Cardiac septum (tissue), 1 donor: Measurements from ENCODE around the gene ANKRD44. TPM values are rescaled to one million over a fixed set of nuclear protein-coding genes. Genes with fewer than 3 reads are reported as not detected.

Experiments
- DNase-seq: peaks from one replicate; pipeline ENCODE4 v3.0.0-alpha.2; 2020; ENCODE audit warnings: low spot score
- intact Hi-C: fragments of 100-400 bp; cut with DNase I; formaldehyde crosslinking; loops from one replicate; pipeline ENCODE4 v1.14.0; 2022
- total RNA-seq: library from RNA; stranded (reverse); fragmentation: NEBNext Ultra II Directional; extraction: Animal tissue kit (Norgen Biotek cat#: 25700); gene quantifications from one replicate; pipeline ENCODE4 v1.2.1, GENCODE V29; 2021
- donor health status: DM: no; HTN: no; CAD: no.

Gene ANKRD44
- total RNA-seq, 1 donor from 2014 or later, result 6.4 TPM

GRCh38 chr2:197167608-197168314, 142.8 kb downstream of the ANKRD44 start:
- no peak for DNase-seq
- intact Hi-C loops, result loop anchor here (10.0 kb wide), 1 partner anchor 53 kb away; no protein-coding TSS in a partner anchor

GRCh38 chr2:197165020-197165419, 145.6 kb downstream of the ANKRD44 start:
- intact Hi-C loops, result loop anchor here (10.0 kb wide), 1 partner anchor 50 kb away; no protein-coding TSS in a partner anchor
- no peak for DNase-seq

- no peak for DNase-seq
Observed at GRCh38 chr2:197164141-197164754, 146.3 kb downstream of the ANKRD44 start.

DNA sequence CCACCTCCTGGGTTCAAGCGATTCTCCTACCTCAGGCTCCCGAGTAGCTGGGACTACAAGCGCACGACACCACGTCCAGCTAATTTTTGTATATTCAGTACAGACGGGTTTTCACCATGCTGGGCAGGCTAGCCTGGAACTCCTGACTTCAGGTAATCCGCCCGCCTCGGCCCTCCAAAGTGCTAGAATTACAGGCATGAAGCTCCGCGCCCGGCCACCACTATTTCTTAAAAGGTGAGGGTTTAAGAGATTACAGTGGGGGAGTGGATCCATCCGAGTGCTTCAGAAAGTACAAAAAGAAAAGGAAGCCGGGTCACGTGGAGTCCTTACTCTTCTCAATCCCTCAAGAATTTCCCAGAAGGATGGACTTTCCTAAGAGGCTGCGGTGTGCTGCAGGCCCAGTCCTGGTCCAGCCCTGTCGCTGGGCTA, 146.9 kb downstream of the ANKRD44 start:
- no peak for DNase-seq
- intact Hi-C loops, result loop anchor here (10.0 kb wide), 1 partner anchor 49 kb away; no protein-coding TSS in a partner anchor

More at GRCh38 chr2:197164141-197164754, 146.3 kb downstream of the ANKRD44 start:
- intact Hi-C loops, result loop anchor here (10.0 kb wide), 1 partner anchor 49 kb away; no protein-coding TSS in a partner anchor

DNA sequence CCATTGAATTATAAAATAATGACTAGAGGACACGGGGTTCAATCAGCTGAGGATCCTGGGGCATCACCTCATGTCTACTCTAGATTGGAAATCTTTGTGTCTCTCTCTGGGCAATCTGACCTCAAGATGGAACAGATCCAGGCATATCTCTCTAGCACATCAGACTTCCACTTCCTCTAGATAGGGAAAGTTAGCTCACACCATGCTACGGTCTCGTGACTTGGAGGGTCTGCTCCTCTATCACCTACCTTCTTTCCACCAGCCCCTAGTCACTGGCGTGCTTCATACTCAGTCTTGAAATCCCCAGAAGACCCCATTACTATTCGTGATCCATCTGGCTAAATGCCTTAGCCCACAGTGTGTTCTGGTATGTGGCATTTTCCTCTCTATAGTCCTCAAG, 148.8 kb downstream of the ANKRD44 start:
- intact Hi-C loops, result loop anchor here (10.0 kb wide), 1 partner anchor 47 kb away; no protein-coding TSS in a partner anchor
- DNase-seq, result no peak

DNA sequence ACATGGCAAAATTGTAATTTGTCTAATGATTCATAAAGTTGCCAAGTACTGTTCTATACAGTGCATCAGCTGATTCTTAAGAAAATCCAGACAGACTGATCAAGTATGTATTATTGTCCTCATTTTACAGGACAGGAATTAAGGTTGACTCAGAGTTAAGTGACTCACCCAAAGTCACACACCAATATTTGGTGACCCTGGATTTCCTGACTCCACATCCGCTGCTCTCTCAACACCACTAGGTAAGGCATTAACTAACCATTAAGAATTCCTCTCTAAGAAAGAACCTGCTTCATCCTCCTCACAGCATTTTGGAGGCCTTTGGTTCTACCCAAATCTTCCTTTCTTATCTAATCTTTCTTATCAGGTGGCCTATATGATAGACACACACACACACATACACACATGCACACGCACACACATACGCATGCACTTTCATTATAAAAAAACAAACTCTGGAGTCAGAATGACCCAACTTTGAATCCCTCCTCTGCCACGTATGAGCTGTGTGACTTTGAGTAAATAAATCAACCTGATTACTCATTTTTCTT, 150.8 kb downstream of the ANKRD44 start:
- no peak for DNase-seq

GRCh38 chr2:197158591-197159550, 151.7 kb downstream of the ANKRD44 start:
- intact Hi-C loops, result no loop called here
- DNase-seq, result no peak

More for the DNA sequence above, 150.8 kb downstream of the ANKRD44 start:
- intact Hi-C loops, result loop anchor here (10.0 kb wide), 1 partner anchor 45 kb away; no protein-coding TSS in a partner anchor

- no peak for DNase-seq
- intact Hi-C loops, result no loop called here
Observed at GRCh38 chr2:197157879-197158537, 152.6 kb downstream of the ANKRD44 start.

DNA sequence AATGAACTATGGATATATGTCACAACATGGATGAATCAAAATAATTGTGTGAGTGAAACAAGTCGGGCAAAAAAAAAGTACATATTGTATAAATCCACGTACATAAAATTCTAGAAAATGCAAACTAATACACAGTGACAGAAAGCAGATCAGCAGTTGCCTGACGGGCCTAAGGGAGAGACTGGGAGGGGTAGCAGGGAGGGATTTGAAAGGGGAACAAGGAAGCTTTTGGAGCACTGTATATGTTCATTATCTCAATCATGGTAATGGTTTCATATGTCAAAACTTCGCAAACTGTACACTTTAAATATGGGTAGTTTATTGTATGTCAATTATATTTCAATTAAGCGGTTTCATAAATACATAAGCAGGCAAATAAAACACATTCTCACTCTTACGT, 153.8 kb downstream of the ANKRD44 start:
- DNase-seq, result no peak
- intact Hi-C loops, result no loop called here

DNA sequence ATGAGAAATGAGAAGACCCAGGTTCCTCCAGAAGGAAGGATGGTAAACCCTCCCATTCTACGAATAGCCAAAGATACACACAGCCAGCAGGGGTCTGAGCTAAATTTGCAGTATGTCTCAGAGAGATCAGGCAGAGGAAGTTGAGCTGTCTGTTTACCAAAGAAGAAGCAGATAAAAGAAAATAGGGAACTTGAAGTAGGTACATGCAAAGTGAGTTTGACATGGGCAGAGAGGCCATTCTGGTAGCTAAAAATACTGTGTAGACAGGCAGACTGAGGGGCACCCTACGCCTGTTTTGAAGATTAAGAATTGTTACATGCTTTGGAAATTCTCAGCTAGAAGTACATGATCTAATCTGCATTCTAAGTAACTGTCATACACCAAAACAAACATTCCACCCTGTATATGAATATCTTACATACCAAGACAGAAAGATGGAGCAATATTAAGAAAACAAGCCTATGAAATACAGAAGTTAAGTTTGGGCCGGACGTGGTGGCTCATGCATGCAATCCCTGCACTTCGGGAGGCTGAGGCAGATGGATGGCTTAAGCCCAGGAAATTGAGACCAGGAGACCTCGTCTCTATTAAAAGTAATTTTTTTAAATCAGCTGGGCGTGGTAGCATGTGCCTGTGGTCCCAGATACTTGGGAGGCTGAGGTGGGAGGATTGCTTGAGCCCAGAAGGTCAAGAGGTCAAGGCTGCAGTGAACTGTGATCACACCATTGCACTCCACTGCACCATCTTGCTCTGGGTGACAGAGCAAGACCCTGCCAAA, 157.9 kb downstream of the ANKRD44 start:
- no peak for DNase-seq
- intact Hi-C loops, result no loop called here

DNA sequence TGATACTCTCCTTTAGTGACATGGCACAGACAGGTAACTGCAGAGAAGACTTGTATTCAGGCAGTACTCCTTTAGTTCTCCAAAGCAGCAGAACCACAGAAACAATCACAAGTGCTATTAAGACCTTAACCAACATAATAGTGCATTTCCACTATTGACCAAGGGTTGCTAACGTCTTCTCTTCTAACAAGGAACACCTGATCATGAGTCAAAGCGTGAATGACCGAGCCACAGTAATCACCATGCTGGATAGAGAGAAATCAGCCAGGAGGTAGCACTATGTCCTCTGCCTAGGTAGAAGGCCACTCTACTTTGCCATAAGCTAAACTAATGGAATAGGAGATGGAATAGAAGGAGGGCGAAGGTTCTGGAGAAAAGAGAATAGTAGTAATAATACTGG, 161.0 kb downstream of the ANKRD44 start:
- intact Hi-C loops, result no loop called here

DNA sequence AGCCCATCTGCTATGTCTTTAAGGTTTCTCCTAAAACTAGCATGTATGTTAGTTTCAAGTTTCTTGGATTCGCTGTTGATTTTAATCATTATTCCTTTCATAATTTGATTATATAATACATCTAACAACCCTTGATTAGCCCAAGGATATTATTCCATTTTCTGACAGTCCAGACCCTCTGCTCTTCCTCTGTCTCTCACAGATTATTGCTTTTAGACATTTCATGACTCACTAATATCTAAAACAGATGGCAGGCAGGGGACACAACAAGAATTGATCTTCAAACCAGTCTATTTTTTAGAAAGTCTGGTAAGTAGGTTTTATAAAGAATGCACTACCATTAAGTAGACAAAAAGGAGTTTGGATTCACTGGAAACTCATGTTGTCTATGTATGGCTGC, 162.2 kb downstream of the ANKRD44 start:
- DNase-seq, result no peak
- intact Hi-C loops, result no loop called here

More for the DNA sequence above, 161.0 kb downstream of the ANKRD44 start:
- no peak for DNase-seq

DNA sequence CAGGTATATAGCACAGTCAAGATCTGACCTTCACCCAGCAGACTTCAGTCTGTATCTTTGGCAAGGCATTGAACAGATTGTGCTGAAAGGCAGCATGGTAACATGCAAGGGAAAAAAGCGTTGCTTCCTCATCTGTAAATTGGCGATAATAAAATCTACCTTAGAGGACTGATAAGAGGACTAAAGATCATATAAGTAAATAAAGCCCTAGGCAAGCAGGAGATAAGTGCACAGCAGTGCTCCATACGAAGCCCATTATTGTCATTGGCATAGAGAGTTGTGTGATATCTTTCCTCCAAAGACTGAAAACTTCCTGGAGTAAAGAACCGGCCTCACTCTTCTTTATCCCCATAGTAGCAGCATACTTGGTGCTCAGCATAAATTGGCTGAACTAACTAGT, 162.6 kb downstream of the ANKRD44 start:
- intact Hi-C loops, result no loop called here
- no peak for DNase-seq

DNA sequence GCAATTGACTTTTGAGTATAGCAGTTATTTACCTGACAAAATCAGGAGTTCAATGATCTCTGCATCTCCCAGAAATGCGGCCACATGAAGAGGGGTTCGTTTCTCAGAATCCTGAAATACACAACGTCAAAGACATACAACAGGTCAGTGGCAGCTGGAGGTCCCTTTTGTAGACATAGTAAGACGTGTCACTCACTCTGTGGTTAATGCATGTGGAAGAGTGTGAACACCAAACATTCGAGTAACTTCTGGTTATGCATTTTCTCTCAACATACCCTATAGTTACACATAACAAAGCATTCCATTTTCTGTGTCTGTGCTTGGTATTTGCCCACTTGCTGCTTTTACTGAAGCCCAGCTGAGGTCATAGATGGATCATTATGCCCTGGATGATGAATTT, 163.6 kb downstream of the ANKRD44 start:
- intact Hi-C loops, result no loop called here
- DNase-seq, result no peak

DNA sequence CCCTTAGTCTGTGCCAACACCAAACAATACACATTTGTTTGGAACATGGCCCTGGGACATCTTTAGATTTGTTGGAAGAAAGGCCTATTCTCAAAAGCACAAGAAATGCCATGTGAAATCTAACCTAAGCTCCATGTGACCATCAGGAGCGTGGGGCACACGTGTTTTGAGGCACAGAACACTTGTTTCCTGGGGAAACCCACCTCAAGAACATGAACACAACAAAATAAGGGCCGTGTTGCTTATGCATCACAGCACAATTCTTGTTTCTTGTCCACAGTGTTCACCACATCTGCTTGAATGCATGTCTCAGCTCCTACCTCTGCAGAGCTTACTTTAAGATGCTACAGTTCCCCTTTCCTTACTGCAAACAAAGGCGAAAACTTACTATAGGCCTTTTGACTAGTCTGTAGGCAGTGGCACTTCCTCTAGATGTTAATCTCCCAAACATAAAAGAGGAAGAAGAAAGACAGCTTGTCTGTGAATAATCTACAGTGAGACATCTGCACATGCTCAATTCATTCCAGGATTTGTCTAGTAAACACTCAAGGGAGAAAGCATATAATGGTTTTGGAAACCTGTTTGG, 165.0 kb downstream of the ANKRD44 start:
- intact Hi-C loops, result no loop called here
- DNase-seq, result no peak

DNA sequence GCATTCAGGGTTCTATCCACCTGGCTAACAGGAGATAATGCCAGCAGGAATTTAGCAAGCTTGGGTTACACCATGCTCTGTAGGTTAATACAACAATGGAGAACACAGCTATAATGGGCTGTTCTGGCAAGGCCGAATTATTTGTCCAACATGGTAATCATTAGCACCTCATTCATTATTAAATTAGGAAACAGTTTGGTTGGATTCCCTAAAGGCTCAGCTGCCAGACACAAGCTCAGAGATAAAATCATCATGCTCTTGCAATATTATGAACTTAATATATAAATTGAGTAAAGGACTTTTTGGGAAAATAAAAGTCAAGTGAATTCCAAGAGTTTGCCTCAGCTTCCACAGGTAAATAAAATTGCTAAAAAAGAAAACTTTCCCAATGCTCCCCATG, 166.4 kb downstream of the ANKRD44 start:
- intact Hi-C loops, result no loop called here
- DNase-seq, result no peak

- no peak for DNase-seq
- intact Hi-C loops, result no loop called here
Observed at GRCh38 chr2:197141702-197142473, 168.7 kb downstream of the ANKRD44 start.
